Testis (tissue), 2 donors: ENCODE data around the gene PA2G4.
A peak's percentile ranks its signal among the peaks of the same experiment; 100 is the strongest.

Source experiments
- CTCF ChIP-seq, 3 experiments: fragments of 450-650 bp in 2 of 3; fragments of 200-600 bp in 1 of 3; sonication (generic) in 1 of 3; IDR thresholded peaks; one replicate each; pipeline ENCODE4 v1.5.1; 2016 to 2019; ENCODE audit warnings: antibody characterized with exemption in 3 of 3, mild to moderate bottlenecking in 2 of 3, moderate library complexity in 1 of 3
- POLR2A ChIP-seq: fragments of 450-650 bp; IDR thresholded peaks from one replicate; pipeline ENCODE4 v1.6.1; 2017; ENCODE audit warnings: antibody characterized with exemption, mild to moderate bottlenecking, moderate library complexity

DNA sequence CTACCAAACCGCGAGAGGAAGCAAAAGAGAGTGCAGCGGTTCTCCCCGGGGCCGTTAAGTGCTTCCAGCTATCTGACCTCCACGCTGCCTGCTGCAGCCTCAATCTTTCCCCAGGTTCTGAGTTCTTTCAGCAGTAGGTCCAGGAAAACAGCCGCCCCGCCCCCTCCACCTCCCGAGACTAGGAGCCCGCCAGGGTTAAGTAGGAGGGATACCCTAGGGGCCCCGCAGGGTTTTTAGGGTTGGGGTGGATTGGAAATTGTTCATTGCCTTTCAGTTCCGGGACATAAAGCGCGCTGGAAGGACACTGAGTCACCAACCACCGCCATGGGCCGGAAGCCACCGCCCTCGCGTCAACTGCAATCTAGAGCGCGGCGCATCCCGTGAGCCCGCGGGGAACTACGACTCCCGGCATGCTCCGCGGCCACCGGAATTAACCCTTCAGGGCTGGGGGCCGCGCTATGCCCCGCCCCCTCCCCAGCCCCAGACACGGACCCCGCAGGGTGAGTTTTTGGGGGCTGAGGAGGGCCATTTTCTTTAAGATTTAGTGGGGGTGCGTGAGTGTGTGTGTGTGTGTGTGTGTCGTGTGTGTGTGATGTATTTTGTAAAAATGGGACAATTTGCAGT is 47.9 kb downstream of the PA2G4 start, which contains the start of gene MYL6B:
- TF ChIP-seq CTCF (IDR thresholded peaks at IDR 0.05) (peak in 1 of 3 experiments; percentile 37), POLR2A (no peak)
